ENCODE data around the gene RNF217.
"Not testable (repeated sequence)": the region's sequence is repeated elsewhere in the genome, so short reads cannot be mapped to it uniquely, and the experiment has no call there.

RNF217 gene

DNA sequence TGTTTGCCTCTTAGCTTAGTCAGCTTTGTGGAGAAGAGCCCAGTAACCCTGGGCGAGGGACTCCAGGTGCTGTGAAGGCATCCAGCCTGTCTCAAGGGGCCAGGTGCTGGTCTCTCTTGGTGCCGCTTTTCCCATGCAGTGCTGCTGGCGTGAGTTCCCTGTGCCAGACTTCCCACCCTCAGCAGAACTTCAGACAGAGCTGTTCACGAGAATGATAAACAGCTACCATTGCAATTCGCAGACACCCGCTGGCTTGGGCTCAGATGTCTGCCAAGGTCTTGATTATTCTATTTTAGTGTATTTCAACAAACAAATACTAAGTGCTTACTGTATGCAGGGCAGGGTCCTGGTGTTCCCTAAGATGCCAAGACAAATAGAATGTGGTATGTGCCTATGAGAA lies 57.7 kb downstream of the RNF217 start:
- DNase-seq, result no peak

DNA sequence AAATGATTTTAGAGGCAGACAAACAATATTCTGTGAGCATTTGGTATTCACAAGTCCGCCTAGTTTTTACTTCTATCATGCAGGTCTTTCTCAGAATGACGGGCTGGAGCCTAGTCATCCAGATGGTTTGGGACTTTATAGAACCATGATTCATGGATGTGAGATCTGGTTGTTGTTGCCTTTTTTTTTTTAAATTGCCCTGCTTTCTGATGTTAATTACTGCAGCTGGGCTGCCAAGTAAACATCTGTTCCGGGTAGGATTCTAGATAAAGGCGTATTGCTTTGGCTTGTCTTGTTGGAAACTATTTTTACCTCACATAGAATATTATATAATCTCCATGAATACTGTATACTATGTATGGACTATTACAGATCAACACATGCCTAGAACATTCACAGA lies 58.1 kb downstream of the RNF217 start:
- DNase-seq, result no peak

DNA sequence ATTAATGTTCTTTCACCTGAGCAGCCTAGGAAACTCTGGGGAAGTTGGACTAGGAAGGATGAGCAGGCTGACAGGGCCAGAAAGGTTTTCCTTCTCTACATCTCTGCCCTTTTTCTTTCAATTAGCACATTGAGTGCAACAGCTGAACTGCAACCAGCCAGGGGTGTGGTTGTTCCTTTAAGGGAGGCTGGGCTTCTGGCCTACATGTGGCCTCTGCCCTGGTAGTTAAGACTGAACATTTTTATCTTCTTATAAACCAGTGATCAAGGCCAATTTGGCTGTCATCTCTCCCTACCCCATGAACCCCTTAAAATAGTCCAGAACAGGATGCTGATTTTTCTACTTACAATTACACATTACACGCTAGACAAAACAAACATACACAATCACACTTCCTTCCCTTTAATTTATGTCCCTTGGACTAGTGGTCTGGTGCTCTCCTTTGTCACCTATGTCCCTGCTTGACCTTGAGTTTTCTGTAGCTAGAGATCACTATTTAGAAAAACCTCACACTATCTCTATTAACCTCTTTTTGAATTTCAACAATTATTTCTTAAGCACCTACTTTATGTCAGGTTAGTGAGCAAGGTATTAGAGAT lies 60.3 kb downstream of the RNF217 start:
- no peak for DNase-seq

DNA sequence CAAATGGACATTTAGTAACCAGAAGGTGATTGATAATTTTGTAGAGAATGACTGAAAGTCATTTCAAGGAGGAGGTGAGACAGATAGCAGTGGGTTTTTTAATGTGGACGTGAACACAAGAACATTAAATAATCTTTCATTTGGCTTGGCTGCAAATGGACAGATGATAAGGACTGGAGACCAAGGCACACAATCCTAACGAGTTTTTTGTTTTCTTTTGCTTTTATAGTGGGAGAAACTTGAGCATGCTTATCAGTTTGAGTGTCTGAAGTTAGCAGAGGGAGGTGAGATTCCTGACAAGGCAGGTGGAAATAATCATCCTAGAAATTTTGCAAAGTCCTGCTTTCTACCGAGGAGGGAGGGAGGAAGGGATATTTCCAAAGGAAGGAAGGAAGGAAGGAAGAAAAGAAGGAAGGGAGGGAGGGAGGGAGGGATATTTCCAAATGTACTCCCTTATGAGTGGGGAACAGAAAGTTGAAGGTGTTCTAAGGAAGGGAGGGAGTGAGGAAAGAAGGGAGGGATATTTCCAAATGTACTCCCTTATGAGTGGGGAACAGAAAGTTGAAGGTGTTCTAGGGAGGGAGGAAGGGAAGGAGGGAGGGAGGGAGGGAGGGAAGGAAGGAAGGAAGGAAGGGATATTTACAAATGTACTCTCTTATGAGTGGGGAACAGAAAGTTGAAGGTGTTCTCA lies 63.1 kb downstream of the RNF217 start:
- no peak for DNase-seq

DNA sequence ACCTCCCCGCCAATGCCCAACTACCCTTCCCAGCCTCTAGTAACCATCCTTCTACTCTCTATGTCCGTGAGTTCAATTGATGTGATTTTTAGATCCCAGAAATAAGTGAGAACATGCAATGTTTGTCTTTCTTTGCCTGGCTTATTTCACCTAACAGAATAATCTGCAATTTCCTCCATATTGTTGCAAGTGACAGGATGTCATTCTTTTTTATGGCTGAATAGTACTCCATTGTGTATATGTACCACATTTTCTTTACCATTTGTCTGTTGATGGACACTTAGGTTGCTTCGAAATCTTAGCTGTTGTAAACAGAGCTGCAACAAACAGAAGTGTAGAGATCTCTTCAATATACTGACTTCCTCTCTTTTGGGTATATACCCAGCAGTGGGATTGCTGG lies 65.0 kb downstream of the RNF217 start:
- no peak for DNase-seq

DNA sequence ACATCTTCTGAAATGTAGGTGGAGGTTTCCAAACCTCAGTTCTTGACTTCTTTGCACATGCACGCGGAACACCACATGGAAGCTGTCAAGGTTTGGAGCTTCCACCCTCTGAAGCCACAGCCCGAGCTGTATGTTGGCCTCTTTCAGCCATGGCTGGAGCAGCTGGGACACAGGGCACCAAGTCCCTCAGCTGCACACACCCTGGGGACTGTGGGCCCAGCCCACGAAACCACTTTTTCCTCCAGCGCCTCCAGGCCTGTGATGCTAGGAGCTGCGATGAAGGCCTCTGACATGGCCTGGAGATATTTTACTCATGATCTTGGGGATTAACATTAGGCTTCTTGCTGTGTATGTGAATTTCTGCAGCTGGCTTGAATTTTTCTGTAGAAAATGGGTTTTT lies 68.7 kb downstream of the RNF217 start:
- no peak for DNase-seq

DNA sequence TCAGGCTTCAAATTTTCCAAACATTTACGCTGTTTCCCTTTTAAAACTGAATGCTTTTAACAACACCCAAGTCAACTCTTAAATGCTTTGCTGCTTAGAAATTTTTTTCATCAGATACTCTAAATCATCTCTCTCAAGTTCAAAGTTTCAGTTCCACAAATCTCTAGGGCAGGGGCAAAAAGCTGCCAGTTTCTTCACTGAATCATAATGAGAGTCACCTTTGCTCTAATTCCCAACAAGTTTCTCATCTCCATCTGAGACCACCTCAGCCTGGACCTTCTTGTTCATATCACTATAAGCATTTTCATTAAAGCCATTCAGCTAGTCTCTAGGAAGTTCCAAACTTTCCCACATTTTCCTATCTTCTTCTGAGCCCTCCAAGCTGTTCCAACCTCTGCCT lies 69.1 kb downstream of the RNF217 start:
- DNase-seq, result no peak

DNA sequence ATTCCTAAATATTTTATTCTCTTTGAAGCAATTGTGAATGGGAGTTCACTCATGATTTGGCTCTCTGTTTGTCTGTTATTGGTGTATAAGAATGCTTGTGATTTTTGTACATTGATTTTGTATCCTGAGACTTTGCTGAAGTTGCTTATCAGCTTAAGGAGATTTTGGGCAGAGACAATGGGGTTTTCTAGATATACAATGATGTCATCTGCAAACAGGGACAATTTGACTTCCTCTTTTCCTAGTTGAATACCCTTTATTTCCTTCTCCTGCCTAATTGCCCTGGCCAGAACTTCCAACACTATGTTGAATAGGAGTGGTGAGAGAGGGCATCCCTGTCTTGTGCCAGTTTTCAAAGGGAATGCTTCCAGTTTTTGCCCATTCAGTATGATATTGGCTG lies 72.7 kb downstream of the RNF217 start:
- not testable (repeated sequence) for DNase-seq

DNA sequence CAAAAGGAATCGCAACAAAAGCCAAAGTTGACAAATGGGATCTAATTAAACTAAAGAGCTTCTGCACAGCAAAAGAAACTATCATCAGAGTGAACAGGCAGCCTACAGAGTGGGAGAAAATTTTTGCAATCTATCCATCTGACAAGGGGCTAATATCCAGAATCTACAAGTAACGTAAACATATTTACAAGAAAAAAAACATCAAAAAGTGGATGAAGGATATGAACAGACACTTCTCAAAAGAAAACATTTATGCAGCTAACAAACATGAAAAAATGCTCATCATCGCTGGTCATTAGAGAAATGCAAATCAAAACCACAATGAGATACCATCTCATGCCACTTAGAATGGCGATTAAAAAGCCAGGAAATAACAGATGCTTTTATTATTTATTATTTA lies 74.2 kb downstream of the RNF217 start:
- DNase-seq, result not testable (repeated sequence)

DNA sequence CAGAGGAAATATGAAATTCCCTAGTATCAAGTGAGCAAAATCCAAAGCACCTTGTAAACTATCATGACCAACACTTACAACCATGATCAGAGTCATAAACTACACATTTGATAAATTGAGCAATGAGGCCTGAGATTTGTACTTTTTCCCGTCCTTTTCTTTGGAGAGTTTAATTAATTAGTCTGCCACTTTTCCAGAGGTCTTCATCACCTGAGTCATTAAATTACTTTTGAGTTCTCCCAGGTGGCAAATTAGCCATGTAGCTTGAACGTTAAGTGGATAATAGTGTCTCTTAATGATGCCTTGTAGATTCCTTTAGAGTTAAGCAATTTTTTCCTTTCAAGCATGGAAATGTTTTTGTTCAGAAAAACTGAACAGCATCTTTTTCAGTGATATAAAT lies 75.6 kb downstream of the RNF217 start:
- DNase-seq, result no peak

DNA sequence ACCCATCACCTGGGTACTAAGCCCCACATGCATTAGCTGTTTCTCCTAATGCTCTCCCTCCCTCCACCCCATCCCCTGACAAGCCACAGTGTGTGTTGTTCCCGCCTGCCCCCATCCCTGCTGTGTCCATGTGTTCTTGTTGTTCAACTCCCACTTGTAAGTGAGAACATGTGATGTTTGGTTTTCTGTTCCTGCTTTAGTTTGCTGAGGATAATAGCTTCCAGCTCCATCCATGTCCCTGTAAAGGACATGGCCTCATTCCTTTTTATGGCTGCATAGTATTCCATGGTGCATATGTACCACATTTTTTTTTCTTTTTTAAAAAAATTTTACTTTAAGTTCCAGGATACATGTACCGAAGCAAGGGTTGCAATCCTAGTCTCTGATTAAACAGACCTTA lies 76.7 kb downstream of the RNF217 start:
- no peak for DNase-seq

DNA sequence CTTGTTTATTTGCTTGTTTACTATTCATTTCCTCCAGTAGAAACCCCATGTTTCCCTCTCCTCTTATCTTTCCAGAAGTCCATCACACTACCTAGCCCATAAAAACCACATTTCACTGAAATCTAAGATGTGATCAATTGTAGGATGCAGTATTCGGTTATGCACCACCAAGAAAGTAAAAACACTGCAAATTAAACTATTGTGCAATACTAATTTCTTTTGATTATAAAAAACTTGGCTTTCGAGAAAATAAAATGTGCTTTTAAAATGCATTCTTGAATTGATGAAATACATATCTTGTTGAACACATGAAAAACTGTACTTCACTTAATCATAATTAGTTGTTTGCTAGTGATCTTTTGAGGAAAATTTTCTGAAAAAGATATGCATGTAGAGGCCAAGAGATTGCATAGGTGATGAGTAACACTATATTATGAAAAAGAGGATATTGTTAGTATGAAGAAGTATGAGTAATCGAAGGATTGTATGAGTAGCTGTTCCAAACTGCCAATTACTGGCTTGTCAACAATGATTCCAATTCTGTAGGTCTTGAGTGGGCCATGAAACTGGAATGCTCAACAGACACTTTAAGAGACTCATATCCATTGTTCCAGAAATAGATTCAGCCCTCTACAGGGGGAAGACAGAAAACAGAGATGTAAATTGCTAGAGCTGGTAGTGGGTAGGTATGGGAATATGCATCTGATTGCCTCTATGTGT lies 79.7 kb downstream of the RNF217 start:
- DNase-seq, result no peak

DNA sequence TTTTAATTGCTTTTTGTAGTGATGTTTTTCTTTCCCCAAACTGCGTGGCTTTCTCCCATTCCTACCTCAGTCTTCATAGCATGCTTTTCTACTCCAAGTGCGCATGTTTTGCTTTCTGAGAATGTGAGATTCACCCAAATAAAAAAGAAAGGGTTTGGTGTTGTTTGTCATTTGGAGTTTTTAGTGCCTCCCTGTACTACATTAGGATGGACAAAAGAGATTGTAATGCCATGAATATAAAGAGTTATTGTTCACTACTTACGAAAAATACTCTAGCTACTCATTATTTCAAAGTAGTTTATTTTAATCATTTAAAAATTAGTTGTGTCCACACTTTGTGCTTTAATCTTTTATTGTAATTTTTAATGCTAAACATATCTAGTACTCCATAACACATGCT lies 81.8 kb downstream of the RNF217 start:
- DNase-seq, result no peak

DNA sequence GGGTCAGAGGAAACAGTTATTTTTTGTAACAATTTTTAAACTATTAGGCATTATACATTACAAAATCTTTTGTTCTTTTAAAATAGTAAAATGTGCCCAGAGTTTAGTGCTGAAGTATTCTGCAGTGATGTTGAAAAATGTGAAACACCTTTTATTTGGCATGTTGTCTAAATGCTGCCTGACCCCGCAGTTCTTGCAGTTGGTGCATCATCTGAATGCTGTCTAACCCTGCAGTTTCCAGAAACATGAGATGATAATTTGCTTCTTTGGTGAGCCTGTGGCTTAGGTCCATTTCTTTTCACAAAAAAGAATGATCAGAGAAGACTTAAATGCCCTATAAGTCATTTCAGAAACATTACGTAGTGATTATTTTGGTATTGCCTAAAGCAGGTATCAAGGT lies 82.4 kb downstream of the RNF217 start:
- DNase-seq, result no peak

DNA sequence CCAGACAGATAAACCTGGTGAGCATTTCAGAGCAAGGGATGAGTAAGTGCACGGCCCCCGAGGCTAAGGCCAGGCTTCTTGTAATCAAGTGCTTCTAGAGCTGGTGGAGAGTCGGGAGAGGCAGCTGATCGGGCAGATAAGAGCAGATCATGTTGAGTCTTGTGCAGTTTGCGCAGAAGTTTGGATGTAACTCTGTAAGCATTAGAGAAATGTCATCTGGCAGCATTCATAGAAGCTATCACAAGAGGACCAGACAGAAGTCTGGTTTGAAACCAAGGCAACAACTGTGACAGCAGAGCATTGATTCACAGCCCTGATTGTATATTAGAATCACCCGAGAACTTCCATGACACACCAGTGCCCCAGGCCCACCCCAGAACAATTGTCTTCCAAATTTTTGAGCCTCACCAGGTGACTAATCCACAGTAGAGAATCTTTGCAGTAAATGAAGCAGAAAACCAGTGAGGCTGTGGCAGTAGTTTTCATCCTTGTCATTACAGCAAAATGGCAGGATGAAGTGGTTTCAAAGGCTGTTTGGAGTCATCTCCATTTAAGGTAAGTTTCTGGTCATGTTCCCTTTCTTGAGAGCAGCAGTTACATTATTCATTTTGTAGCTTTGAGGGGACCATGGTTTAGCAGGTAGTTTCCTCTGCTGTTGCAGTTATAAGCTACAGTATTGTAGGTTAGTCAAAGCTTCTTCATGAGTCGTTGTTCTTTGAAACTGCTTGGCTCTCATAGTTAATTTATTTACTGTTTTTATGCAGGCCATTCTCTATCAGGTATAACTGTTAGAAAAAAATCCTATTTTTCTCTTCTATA lies 84.1 kb downstream of the RNF217 start:
- DNase-seq, result no peak

DNA sequence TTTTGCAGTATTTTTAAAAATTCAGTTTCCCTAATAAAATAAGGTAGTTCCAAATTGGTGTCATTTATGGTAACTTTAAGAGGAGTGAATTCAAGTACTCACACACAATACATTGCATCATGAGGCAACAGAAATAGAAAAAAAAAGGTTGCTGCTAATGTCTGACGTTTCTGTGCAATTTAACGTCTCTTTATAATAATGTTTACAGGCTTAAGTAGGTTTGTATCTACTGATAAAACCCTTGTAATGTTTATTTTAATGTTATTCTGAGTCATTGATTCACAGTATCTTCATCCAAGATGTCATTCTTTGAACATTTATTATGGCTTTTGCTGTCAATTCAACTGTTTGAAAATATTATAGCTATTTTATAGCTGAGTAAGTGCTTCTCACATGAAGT lies 86.0 kb downstream of the RNF217 start:
- no peak for DNase-seq

DNA sequence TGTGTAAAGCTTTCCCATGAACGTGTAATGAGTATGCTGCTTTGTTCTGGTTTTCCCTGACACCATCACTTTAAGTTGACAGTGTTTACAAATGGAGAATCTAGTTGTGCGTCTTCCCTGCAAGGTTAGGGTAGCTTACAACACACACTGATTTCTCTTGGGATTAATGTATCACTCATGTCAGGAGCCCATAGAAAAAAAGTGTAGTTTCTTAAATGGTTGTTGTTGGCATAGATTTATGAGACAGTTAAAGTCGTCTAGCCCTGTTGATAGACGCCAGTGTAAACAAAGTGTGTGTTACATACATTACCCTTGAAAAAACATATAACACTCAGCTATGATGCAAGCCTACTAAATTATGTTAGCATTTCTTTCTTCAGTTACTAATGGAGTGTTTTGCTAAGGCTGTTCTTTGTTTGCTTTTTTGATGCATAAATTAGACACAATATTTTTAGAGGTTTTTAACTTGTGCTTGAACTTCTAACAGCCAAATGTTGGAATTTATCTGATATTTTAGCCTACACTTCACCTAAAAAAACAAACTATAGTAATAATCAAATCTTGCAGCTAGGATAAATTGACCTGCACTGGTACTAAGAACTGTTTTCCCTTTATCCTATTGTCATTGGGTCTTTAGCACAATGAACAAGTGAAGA lies 88.6 kb downstream of the RNF217 start:
- no peak for DNase-seq

DNA sequence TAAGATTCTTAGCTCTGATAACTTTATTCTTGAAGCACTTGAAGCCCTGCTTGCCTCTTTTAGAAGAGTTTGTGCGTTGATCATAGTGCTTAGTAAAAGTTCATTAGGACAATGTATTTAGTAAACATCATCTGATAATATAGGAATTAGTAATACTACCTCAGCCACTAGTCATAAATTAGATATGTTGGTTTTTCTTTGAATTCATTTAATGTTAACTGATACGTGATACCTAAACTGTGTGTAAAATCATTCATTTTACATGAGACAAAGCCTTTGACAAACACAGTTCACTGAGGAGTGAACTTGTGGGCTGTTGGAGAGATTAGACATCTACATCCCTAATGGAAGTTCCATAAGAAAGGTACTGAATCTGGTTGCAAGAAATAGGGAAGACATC lies 91.6 kb downstream of the RNF217 start:
- DNase-seq, result no peak

DNA sequence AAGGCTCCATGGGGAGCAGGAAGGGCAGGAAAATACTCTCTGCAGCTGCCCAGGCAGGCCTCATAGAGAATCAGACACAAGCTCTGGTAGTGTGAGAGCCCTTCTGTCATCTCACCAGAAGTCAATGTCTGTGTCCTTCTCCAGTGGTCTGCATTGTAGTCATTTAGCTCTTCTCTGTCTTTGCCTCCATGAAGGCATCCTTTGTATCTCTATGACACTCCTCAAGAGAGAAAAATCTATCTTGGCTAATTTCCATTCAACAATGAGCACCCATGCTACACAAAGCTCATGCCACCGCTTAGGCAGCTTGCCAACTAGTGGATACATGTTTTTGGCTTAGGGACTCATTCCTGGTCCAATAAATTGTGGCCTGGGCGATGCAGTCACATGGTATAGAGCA lies 92.1 kb downstream of the RNF217 start:
- DNase-seq, result no peak

DNA sequence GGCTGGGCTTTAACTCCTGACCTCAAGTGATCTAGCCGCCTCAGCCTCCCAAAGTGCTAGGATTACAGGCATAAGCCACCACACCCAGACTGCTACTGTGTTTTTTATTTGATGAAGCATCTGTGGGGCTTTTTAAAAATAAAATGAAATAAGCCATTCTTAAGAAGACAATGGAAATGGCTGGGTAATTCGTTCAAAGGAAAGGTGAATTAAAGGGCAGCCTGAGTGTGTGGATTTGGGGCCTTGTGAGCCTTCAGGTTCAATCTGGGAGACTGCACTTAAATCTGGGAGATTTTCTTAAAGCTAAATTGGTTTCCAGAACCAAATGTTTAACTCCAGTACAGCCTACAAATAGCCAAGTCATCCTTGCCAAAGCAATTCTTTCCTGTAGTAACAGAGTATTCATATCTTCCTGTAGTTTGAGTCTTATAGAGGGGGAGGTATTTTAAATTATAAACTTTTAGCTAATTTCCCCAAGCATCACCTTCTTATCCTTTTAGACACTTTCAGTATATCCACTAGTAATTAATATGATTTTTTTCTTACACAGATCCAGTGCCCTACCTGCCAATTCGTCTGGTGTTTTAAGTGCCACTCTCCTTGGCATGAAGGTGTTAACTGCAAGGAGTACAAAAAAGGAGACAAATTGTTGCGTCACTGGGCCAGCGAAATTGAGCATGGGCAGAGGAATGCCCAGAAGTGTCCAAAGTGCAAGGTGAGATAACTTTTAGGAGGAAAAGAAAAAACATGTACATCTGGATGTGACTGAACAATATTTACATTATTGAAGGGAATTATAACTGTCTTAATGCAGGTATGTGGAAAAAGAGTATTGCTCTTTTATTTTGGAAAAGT lies 95.4 kb downstream of the RNF217 start:
- DNase-seq, result no peak

DNA sequence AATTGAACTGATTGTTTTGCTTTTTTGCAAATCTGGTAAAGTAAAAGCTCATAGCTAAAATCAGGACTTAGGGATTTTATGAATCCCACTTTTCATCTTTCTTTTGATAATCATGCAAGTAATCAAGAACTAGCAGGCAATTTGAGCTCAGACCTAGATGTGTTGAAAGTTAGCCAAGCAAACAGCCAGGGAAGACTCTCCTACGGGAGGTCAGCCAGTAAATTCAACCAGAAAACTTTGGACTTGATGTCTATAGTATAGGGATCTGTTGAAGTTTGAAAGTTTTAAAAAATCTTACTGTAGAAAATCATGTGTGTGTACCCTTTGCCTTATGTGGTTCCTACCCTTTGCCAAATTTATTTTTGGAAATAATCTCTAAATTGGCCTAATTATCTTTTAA lies 96.3 kb downstream of the RNF217 start:
- no peak for DNase-seq

DNA sequence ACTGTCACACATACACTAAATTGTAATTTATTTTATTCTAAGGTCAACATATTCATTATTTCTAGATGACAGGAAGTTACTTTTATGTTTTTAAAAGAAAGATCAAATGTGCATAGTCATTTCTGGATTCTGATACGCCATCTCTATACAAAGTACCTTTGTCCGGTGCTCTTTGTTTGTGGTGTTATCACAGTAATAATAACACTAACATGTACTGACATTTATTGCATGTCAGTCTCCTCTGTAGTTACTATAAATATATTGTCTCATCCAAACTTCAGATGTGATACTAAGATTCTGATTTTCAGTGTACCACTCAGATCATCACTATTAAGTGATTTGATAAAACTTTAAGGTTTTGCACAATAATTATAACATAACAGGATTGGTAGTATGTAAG lies 101.1 kb downstream of the RNF217 start:
- DNase-seq, result no peak

Measured in CD4-positive, alpha-beta T cell treated with Interleukin-4 for 1 hour (primary cell).